A549 (cell line): ENCODE data around the gene ADCY1. TPM values are rescaled to one million over a fixed set of nuclear protein-coding genes. Genes with fewer than 3 reads are reported as not detected.

ENCODE experiments used
- ATAC-seq, 2 experiments: fragments of 200-7000 bp in 1 of 2; fragments of >200 bp in 1 of 2; cut with Nextera tagmentation in 1 of 2; cut with Tn5 transposase in 1 of 2; 3 replicates each; pipeline versions ENCODE4 v1.8.0 to v1.9.1; 2018 to 2020; ENCODE audit warnings: mild to moderate bottlenecking in 1 of 2, moderate library complexity in 1 of 2
- CTCF ChIA-PET: fragments of 300-600 bp; sonication (Branson Sonifier 250); formaldehyde crosslinking; extraction: SDS; loops from one replicate; lab custom pipeline; 2021; ENCODE audit warnings: antibody characterized with exemption, inconsistent platforms; lab: Yijun Ruan, JAX
- POLR2A ChIA-PET: fragments of 350-600 bp; formaldehyde crosslinking; extraction: SDS; loops from one replicate; lab custom pipeline; 2021; ENCODE audit warnings: antibody characterized with exemption, inconsistent platforms; lab: Yijun Ruan, JAX
- DNase-seq, 2 experiments: peaks; one replicate each; pipeline versions ENCODE4 v3.0.0 to v3.0.0-alpha.2; 2011 to 2016; ENCODE audit warnings: low read depth in 1 of 2, low spot score in 1 of 2
- FAIRE-seq: peaks from 2 replicates; lab custom pipeline; 2011; peaks lifted over from hg19 to GRCh38; lab: Jason Lieb, UNC
- H3K27ac ChIP-seq, 2 experiments: fragments of >200 bp; sonication (Bioruptor Twin); formaldehyde crosslinking; 3 replicates each; pipeline ENCODE4 v1.5.1; 2016 to 2017
- H3K4me1 ChIP-seq: fragments of >200 bp; sonication (Bioruptor Twin); formaldehyde crosslinking; 3 replicates; pipeline ENCODE4 v1.6.1; 2016
- H3K4me2 ChIP-seq: fragments of >200 bp; sonication (Bioruptor Twin); formaldehyde crosslinking; 3 replicates; pipeline ENCODE4 v1.6.1; 2016
- H3K4me3 ChIP-seq: fragments of >200 bp; sonication (Bioruptor Twin); formaldehyde crosslinking; 3 replicates; pipeline ENCODE4 v1.5.1; 2016
- H3K9me3 ChIP-seq: fragments of >200 bp; sonication (Bioruptor Twin); formaldehyde crosslinking; 3 replicates; pipeline ENCODE4 v1.6.1; 2016
- BHLHE40 ChIP-seq: IDR thresholded peaks from 2 replicates; pipeline ENCODE4 v1.6.1; 2012; ENCODE audit warnings: low read depth, low read length, inconsistent platforms
- CBX2 ChIP-seq: fragments of 200-600 bp; sonication (generic); IDR thresholded peaks from 2 replicates; pipeline ENCODE4 v1.6.1; 2016; ENCODE audit warnings: low read depth, mild to moderate bottlenecking, borderline replicate concordance
- EP300 ChIP-seq, 2 experiments: fragments of >200 bp; sonication (Bioruptor Twin); formaldehyde crosslinking; IDR thresholded peaks; 2 replicates in 1 of 2; 3 replicates in 1 of 2; pipeline ENCODE4 v1.6.1; 2016 to 2017
- FOSB ChIP-seq: fragments of 250-450 bp; sonication (Bioruptor Pico); IDR thresholded peaks from 2 replicates; pipeline ENCODE4 v1.5.0; 2020; ENCODE audit warnings: mild to moderate bottlenecking, moderate library complexity
- FOXS1 ChIP-seq: fragments of 250-450 bp; sonication (Bioruptor Pico); IDR thresholded peaks from 2 replicates; pipeline ENCODE4 v1.5.0; 2020; ENCODE audit warnings: mild to moderate bottlenecking, moderate library complexity
- HEYL ChIP-seq: fragments of 250-450 bp; sonication (Bioruptor Pico); IDR thresholded peaks from 2 replicates; pipeline ENCODE4 v1.8.0; 2021; ENCODE audit warnings: mild to moderate bottlenecking, moderate library complexity
- HOXA7 ChIP-seq: fragments of 250-450 bp; sonication (Bioruptor Pico); IDR thresholded peaks from 2 replicates; pipeline ENCODE4 v1.5.0; 2020; ENCODE audit warnings: mild to moderate bottlenecking, moderate library complexity
- JUN ChIP-seq, 2 experiments: fragments of >200 bp; sonication (Bioruptor Twin); formaldehyde crosslinking; IDR thresholded peaks; 2 replicates in 1 of 2; 3 replicates in 1 of 2; pipeline ENCODE4 v1.6.1; 2016 to 2017
- KDM1A ChIP-seq: fragments of 200-600 bp; sonication (generic); IDR thresholded peaks from 2 replicates; pipeline ENCODE4 v1.6.1; 2016; ENCODE audit warnings: low read depth, mild to moderate bottlenecking
- KDM5A ChIP-seq: fragments of 200-600 bp; sonication (generic); IDR thresholded peaks from 2 replicates; pipeline ENCODE4 v1.6.1; 2016; ENCODE audit warnings: antibody characterized with exemption, mild to moderate bottlenecking
- MAZ ChIP-seq: fragments of 150-350 bp; IDR thresholded peaks from 2 replicates; pipeline ENCODE4 v1.6.1; 2014; ENCODE audit warnings: antibody characterized with exemption, low read depth, low read length, borderline replicate concordance
- POLR2A ChIP-seq: IDR thresholded peaks from 2 replicates; pipeline ENCODE4 v1.6.1; 2012; ENCODE audit warnings: mild to moderate bottlenecking, low read length
- RAD21 ChIP-seq, 2 experiments: fragments of >200 bp in 1 of 2; sonication (Bioruptor Twin) in 1 of 2; formaldehyde crosslinking in 1 of 2; IDR thresholded peaks in 1 of 2; conservative IDR thresholded peaks in 1 of 2; 2 replicates in 1 of 2; 3 replicates in 1 of 2; pipeline ENCODE4 v1.6.1; 2012 to 2018; ENCODE audit warnings: inconsistent platforms in 1 of 2
- RCOR1 ChIP-seq: fragments of 150-350 bp; IDR thresholded peaks from 2 replicates; pipeline ENCODE4 v1.6.1; 2014; ENCODE audit warnings: antibody characterized with exemption, low read length, low read depth
- SMC3 ChIP-seq: fragments of >200 bp; sonication (Bioruptor Twin); formaldehyde crosslinking; IDR thresholded peaks from 3 replicates; pipeline ENCODE4 v1.6.1; 2018; ENCODE audit warnings: inconsistent platforms
- ZFP36 ChIP-seq: fragments of 450-650 bp; IDR thresholded peaks from 2 replicates; pipeline ENCODE4 v1.6.1; 2014; ENCODE audit warnings: borderline replicate concordance; ENCODE audit not compliant: partially characterized antibody
- ZNF302 ChIP-seq: fragments of 250-450 bp; sonication (Bioruptor Pico); IDR thresholded peaks from 2 replicates; pipeline ENCODE4 v1.9.0; 2021; ENCODE audit warnings: inconsistent platforms, mild to moderate bottlenecking, moderate library complexity
- WGBS: methylation state at CpG from one replicate; pipeline ENCODE4 v1.1.6; 2017; ENCODE audit errors: missing lambda C conversion rate; 5-methylcytosine and 5-hydroxymethylcytosine counted together
- polyA plus RNA-seq, 4 experiments: library from polyadenylated mRNA; depleted of rRNA in 3 of 4; stranded (reverse); fragments of >200 nt; fragmentation: RNase III in 1 of 4; extraction: RNeasy Plus Mini Kit Qiagen cat#74134 plus additional on column Dnase treatment in 1 of 4; gene quantifications; 2 replicates in 3 of 4; 3 replicates in 1 of 4; pipeline ENCODE4 v1.2.3, GENCODE V29; 2011 to 2017
- TF ChIP-seq, protein P1 (sequence below): IDR thresholded peaks from 2 replicates; pipeline ENCODE4 v1.6.1; 2012; ENCODE audit warnings: low read depth, borderline replicate concordance
- TF ChIP-seq, protein P2 (sequence below): IDR thresholded peaks from 2 replicates; pipeline ENCODE4 v1.6.1; 2012
- TF ChIP-seq, protein P3 (sequence below): fragments of >200 bp; sonication (Bioruptor Twin); formaldehyde crosslinking; IDR thresholded peaks from 3 replicates; pipeline ENCODE4 v1.5.1; 2016
- TF ChIP-seq, protein P4 (sequence below): IDR thresholded peaks from 2 replicates; pipeline ENCODE4 v1.6.1; 2012
- TF ChIP-seq, protein P5 (sequence below): fragments of 150-350 bp; IDR thresholded peaks from 2 replicates; pipeline ENCODE4 v1.6.1; 2014; ENCODE audit warnings: low read depth, mild to moderate bottlenecking, low read length
- TF ChIP-seq, protein P6 (sequence below): fragments of 200-600 bp; sonication (generic); IDR thresholded peaks from 2 replicates; pipeline ENCODE4 v1.6.1; 2016; ENCODE audit warnings: antibody characterized with exemption, mild to moderate bottlenecking, moderate library complexity

The ADCY1 gene
- polyA plus RNA-seq, 2 of the 4 experiments (the other 2 are of a cell fraction), result 1.3 to 1.7 TPM

DNA sequence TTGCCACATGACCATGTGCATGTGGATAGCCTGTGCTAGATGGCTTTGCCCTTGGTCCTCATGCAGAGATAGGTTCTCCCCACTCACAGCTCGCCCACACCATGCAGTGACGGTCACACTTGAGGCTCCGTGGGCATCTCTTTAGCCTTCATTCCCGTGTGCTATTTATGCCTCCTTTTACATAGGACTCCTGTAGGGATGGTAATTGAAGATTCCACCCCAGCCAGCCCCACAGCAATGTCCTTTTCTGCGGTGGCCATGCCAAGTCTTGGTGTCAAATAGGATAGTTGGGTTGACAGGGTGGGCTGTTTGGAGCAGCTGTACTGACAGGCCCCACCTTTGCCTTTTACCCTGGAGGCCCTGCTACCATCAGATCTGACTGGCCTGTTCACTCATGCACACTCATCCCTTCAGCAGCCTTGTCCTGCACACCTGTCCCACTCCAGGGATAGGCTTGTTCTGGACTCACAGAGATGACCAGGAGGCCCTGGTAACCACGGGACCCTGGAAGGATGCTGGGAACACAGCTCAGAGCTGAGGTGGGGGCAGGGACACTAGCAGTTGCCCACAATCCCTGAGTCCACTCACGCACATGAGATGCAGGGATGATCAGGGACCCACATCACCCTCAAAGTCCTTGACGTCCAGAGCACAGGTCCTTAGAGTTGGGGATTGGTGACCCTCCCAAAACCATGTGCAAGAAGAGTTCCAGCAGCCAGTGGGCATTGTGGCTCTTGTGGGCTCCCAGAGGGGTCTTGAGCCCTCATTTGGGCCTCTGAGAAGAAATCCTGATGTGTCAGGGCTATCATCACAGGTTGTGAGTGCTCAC, 71.2 kb downstream of the ADCY1 start:
- ChIA-PET POLR2A (no interaction called here), CTCF (no interaction called here)
- FAIRE-seq (no peak), DNase-seq (no peak), ATAC-seq (no peak)
- Histone ChIP-seq H3K27ac (no peak overlapping the region), H3K4me2 (no peak overlapping the region), H3K4me3 (no peak overlapping the region), H3K9me3 (no peaks in the 10 kb centered on the region), H3K4me1 (no peaks in the 10 kb centered on the region)
- TF ChIP-seq, protein P1, sequence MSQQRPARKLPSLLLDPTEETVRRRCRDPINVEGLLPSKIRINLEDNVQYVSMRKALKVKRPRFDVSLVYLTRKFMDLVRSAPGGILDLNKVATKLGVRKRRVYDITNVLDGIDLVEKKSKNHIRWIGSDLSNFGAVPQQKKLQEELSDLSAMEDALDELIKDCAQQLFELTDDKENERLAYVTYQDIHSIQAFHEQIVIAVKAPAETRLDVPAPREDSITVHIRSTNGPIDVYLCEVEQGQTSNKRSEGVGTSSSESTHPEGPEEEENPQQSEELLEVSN, result no peak
- TF ChIP-seq, protein P2, sequence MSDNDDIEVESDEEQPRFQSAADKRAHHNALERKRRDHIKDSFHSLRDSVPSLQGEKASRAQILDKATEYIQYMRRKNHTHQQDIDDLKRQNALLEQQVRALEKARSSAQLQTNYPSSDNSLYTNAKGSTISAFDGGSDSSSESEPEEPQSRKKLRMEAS, result no peak
- TF ChIP-seq, protein P3, sequence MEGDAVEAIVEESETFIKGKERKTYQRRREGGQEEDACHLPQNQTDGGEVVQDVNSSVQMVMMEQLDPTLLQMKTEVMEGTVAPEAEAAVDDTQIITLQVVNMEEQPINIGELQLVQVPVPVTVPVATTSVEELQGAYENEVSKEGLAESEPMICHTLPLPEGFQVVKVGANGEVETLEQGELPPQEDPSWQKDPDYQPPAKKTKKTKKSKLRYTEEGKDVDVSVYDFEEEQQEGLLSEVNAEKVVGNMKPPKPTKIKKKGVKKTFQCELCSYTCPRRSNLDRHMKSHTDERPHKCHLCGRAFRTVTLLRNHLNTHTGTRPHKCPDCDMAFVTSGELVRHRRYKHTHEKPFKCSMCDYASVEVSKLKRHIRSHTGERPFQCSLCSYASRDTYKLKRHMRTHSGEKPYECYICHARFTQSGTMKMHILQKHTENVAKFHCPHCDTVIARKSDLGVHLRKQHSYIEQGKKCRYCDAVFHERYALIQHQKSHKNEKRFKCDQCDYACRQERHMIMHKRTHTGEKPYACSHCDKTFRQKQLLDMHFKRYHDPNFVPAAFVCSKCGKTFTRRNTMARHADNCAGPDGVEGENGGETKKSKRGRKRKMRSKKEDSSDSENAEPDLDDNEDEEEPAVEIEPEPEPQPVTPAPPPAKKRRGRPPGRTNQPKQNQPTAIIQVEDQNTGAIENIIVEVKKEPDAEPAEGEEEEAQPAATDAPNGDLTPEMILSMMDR, result no peak
- TF ChIP-seq POLR2A, result no peak
- no peak for TF ChIP-seq BHLHE40
- TF ChIP-seq ZNF302, result no peak
- no peak for TF ChIP-seq FOSB
- TF ChIP-seq, protein P4, sequence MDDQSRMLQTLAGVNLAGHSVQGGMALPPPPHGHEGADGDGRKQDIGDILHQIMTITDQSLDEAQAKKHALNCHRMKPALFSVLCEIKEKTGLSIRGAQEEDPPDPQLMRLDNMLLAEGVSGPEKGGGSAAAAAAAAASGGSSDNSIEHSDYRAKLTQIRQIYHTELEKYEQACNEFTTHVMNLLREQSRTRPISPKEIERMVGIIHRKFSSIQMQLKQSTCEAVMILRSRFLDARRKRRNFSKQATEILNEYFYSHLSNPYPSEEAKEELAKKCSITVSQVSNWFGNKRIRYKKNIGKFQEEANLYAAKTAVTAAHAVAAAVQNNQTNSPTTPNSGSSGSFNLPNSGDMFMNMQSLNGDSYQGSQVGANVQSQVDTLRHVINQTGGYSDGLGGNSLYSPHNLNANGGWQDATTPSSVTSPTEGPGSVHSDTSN, result no peak
- no peak for TF ChIP-seq KDM1A
- no peak for TF ChIP-seq ZFP36
- TF ChIP-seq, protein P5, sequence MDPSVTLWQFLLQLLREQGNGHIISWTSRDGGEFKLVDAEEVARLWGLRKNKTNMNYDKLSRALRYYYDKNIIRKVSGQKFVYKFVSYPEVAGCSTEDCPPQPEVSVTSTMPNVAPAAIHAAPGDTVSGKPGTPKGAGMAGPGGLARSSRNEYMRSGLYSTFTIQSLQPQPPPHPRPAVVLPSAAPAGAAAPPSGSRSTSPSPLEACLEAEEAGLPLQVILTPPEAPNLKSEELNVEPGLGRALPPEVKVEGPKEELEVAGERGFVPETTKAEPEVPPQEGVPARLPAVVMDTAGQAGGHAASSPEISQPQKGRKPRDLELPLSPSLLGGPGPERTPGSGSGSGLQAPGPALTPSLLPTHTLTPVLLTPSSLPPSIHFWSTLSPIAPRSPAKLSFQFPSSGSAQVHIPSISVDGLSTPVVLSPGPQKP, result no peak
- no peak for TF ChIP-seq HEYL (CRISPR knock-in tag)
- TF ChIP-seq EP300 (IDR thresholded peaks at IDR 0.05), result no peak
- TF ChIP-seq, protein P6, sequence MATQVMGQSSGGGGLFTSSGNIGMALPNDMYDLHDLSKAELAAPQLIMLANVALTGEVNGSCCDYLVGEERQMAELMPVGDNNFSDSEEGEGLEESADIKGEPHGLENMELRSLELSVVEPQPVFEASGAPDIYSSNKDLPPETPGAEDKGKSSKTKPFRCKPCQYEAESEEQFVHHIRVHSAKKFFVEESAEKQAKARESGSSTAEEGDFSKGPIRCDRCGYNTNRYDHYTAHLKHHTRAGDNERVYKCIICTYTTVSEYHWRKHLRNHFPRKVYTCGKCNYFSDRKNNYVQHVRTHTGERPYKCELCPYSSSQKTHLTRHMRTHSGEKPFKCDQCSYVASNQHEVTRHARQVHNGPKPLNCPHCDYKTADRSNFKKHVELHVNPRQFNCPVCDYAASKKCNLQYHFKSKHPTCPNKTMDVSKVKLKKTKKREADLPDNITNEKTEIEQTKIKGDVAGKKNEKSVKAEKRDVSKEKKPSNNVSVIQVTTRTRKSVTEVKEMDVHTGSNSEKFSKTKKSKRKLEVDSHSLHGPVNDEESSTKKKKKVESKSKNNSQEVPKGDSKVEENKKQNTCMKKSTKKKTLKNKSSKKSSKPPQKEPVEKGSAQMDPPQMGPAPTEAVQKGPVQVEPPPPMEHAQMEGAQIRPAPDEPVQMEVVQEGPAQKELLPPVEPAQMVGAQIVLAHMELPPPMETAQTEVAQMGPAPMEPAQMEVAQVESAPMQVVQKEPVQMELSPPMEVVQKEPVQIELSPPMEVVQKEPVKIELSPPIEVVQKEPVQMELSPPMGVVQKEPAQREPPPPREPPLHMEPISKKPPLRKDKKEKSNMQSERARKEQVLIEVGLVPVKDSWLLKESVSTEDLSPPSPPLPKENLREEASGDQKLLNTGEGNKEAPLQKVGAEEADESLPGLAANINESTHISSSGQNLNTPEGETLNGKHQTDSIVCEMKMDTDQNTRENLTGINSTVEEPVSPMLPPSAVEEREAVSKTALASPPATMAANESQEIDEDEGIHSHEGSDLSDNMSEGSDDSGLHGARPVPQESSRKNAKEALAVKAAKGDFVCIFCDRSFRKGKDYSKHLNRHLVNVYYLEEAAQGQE, result no peak
- TF ChIP-seq HOXA7 (CRISPR knock-in tag), result no peak
- no peak for TF ChIP-seq KDM5A
- WGBS, result 54% methylated on average over 8 of the region's 8 CpGs

DNA sequence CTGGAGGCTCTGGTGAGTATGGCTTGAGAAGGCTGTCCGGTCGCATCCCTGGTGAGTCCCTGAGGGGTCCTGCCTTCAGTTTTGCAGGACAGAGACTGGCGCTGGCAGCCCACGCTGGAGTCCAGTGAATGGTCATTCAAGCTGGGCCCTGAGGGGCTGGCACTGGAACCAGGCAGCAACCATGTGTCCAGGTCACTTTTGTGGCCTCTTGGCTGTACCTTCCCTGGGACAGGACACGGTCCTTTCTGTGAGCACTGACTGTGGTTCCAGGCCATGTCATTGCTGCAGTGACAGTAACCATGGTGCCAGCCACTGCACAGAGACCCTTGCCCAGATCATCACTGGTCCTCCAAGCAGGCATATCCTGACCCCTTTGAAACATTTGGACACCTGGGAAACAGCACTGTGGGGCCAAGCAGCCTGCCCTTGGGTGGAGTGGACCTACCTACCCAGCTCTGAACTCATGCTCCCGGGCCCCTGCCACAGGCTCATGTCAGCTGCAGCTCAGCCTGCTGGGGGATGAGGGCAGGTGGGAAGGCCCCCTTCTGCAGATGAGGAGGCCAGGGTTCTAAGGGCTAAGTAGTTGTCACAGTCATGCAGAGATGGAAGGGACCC, 72.1 kb downstream of the ADCY1 start:
- ATAC-seq, result no peak
- TF ChIP-seq RCOR1 (no peak), CBX2 (no peak), SMC3 (no peak), JUN (IDR thresholded peaks at IDR 0.05) (no peak), MAZ (no peak), RAD21 (conservative IDR thresholded peaks at IDR 0.05 in 1 of 2, IDR thresholded peaks at IDR 0.05 in 1 of 2) (no peak), BHLHE40 (no peak), FOXS1 (CRISPR knock-in tag) (no peak)
- TF ChIP-seq, protein P3, result no peak
- CTCF ChIA-PET, result interaction anchor here (0.5 to 1.7 kb wide), 2 partner anchors 17 to 492 kb away, joined by 3 to 8 read pairs; no protein-coding TSS in a partner anchor
- H3K27ac ChIP-seq, result no peak overlapping the region
- 71% methylated on average over 1 of the region's 6 CpGs for WGBS
- no peaks in the 10 kb centered on the region for H3K4me1 ChIP-seq
- FAIRE-seq, result no peak
- POLR2A ChIA-PET, result no interaction called here
- no peaks in the 10 kb centered on the region for H3K9me3 ChIP-seq
- H3K4me2 ChIP-seq, result no peak overlapping the region
- DNase-seq, result no peak
- H3K4me3 ChIP-seq, result no peak overlapping the region
